Spleen (tissue), 11 donors: Measurements from ENCODE around the gene PTPRM. TPM values are rescaled to one million over a fixed set of nuclear protein-coding genes. Genes with fewer than 3 reads are reported as not detected.

Experiments used
- DNase-seq: peaks from one replicate; pipeline ENCODE4 v3.0.0-alpha.2; 2020
- H3K27ac ChIP-seq, 8 donors: fragments of 200-600 bp; sonication (generic) in 7 of 8; 1 replicate in 4 of 8; 2 replicates in 4 of 8; pipeline versions ENCODE4 v1.5.0 to v1.8.0; 2016 to 2021; ENCODE audit warnings: inconsistent platforms in 4 of 8, mild to moderate bottlenecking in 4 of 8, moderate library complexity in 1 of 8
- H3K27me3 ChIP-seq, 7 donors: fragments of 200-600 bp; sonication (generic) in 6 of 7; replicated peaks in 1 of 7; 1 replicate in 4 of 7; 2 replicates in 3 of 7; pipeline versions ENCODE4 v1.5.0 to v1.8.0; 2016 to 2021; ENCODE audit warnings: inconsistent platforms in 3 of 7, mild to moderate bottlenecking in 1 of 7
- H3K36me3 ChIP-seq, 6 donors: fragments of 200-600 bp; sonication (generic) in 5 of 6; 1 replicate in 4 of 6; 2 replicates in 2 of 6; pipeline versions ENCODE4 v1.5.0 to v1.8.0; 2016 to 2021; ENCODE audit warnings: inconsistent platforms in 2 of 6
- H3K4me1 ChIP-seq, 6 donors: fragments of 200-600 bp; sonication (generic) in 5 of 6; 1 replicate in 3 of 6; 2 replicates in 3 of 6; pipeline versions ENCODE4 v1.5.0 to v1.8.0; 2016 to 2021; ENCODE audit warnings: inconsistent platforms in 3 of 6
- H3K4me3 ChIP-seq, 8 donors: fragments of 200-600 bp; sonication (generic) in 7 of 8; 1 replicate in 4 of 8; 2 replicates in 4 of 8; pipeline versions ENCODE4 v1.5.0 to v1.8.0; 2016 to 2021; ENCODE audit warnings: inconsistent platforms in 4 of 8, mild to moderate bottlenecking in 4 of 8, moderate library complexity in 2 of 8
- H3K9me3 ChIP-seq, 8 donors: fragments of 200-600 bp; sonication (generic) in 7 of 8; 1 replicate in 4 of 8; 2 replicates in 4 of 8; pipeline versions ENCODE4 v1.5.0 to v1.8.0; 2016 to 2021; ENCODE audit warnings: inconsistent platforms in 4 of 8
- CTCF ChIP-seq, 11 experiments: fragments of 200-600 bp in 7 of 11; fragments of 450-650 bp in 4 of 11; sonication (generic) in 4 of 11; IDR thresholded peaks in 8 of 11; conservative IDR thresholded peaks in 3 of 11; 1 replicate in 7 of 11; 2 replicates in 4 of 11; pipeline versions ENCODE4 v1.4.0 to v1.8.0; 2016 to 2021; ENCODE audit warnings: antibody characterized with exemption in 11 of 11, inconsistent platforms in 4 of 11, mild to moderate bottlenecking in 1 of 11
- POLR2A ChIP-seq, 3 donors: fragments of 450-650 bp; IDR thresholded peaks; one replicate each; pipeline ENCODE4 v1.5.1; 2017; ENCODE audit warnings: antibody characterized with exemption in 3 of 3, mild to moderate bottlenecking in 1 of 3
- POLR2AphosphoS5 ChIP-seq, 3 donors: sonication (generic); formaldehyde crosslinking; IDR thresholded peaks; one replicate each; pipeline ENCODE4 v1.5.1; 2017; ENCODE audit warnings: antibody characterized with exemption in 3 of 3
- WGBS, 5 donors: extraction: QIAGEN DNeasy Blood & Tissue Kit in 3 of 5; methylation state at CpG; one replicate each; pipeline versions ENCODE4 v1.1.5 to v1.1.7; 2013 to 2018; 5-methylcytosine and 5-hydroxymethylcytosine counted together
- intact Hi-C: fragments of 100-400 bp; cut with DNase I; formaldehyde crosslinking; loops from one replicate; pipeline ENCODE4 v1.15.0; 2023; ENCODE audit warnings: low total_unique reads
- polyA plus RNA-seq, 3 donors: library from polyadenylated mRNA; stranded (reverse); fragments of 200-250 nt; gene quantifications; one replicate each; pipeline ENCODE4 v1.2.1, GENCODE V29; 2013
- total RNA-seq, 7 donors: library from RNA; depleted of rRNA in 3 of 7; stranded (reverse); fragments of >200 nt in 3 of 7; fragmentation: NEBNext Ultra II Directional in 4 of 7; extraction: Animal tissue kit (Norgen Biotek cat#: 25700) in 4 of 7; gene quantifications; one replicate each; pipeline versions ENCODE4 v1.1.0 to v1.2.1, GENCODE V29; 2016 to 2021
- donor health status: healthy with polysubstance abuse.
- donor health status: DM: no; HTN: no; CAD: no; lungs with moderate emphysema.
- donor health status: DM: no; HTN: no; CAD: no.
- donor health status: Bipolar disorder and iron deficiency.
- donor health status: healthy.
- donor health status: DM: no; HTN: no; CAD: no.
- donor health status: DM: yes; HTN: yes; CAD: no.

Gene PTPRM
- total and polyA plus RNA-seq, 10 donors, result 23.5 to 97.8 (median 62.8) TPM

- H3K4me1 ChIP-seq, result no peaks in the 10 kb centered on the region
- intact Hi-C loops, result no loop called here
- H3K9me3 ChIP-seq, result peaks cover 0 to 4% (median 0%) of the 10 kb centered on the region in 8 donors
- WGBS, 5 donors, result 88 to 99% (median 96%) methylated on average over 2 of the region's 2 CpGs
- H3K27me3 ChIP-seq, result no peaks in the 10 kb centered on the region
- H3K36me3 ChIP-seq, result peaks cover 0 to 61% (median 10%) of the 10 kb centered on the region in 6 donors
- TF ChIP-seq POLR2AphosphoS5 (IDR thresholded peaks at IDR 0.05) (no peak), POLR2A (IDR thresholded peaks at IDR 0.05) (no peak)
- no peak overlapping the region for H3K27ac ChIP-seq
- DNase-seq, result no peak
- no peak overlapping the region for H3K4me3 ChIP-seq
These were observed 836.6 kb downstream of the PTPRM start for GRCh38 chr18:8403713-8404112.

- Histone ChIP-seq H3K27me3 (no peaks in the 10 kb centered on the region), H3K4me1 (no peaks in the 10 kb centered on the region), H3K27ac (no peak overlapping the region), H3K9me3 (peaks cover 0 to 30% (median 18%) of the 10 kb centered on the region in 8 donors), H3K36me3 (peaks cover 0 to 43% (median 10%) of the 10 kb centered on the region in 6 donors), H3K4me3 (no peak overlapping the region)
- no peak for TF ChIP-seq CTCF (IDR thresholded peaks at IDR 0.05 in 8 of 11, conservative IDR thresholded peaks at IDR 0.05 in 3 of 11)
- intact Hi-C loops, result no loop called here
- WGBS, 5 donors, result 85 to 95% (median 92%) methylated on average over 10 of the region's 10 CpGs
- DNase-seq, result no peak
These were observed 839.2 kb downstream of the PTPRM start for GRCh38 chr18:8406186-8406867.

- no peak overlapping the region for H3K4me3 ChIP-seq
- peaks cover 0 to 37% (median 10%) of the 10 kb centered on the region in 6 donors for H3K36me3 ChIP-seq
- no peak for DNase-seq
- H3K4me1 ChIP-seq, result no peaks in the 10 kb centered on the region
- no peak for TF ChIP-seq POLR2AphosphoS5 (IDR thresholded peaks at IDR 0.05)
- no peak for TF ChIP-seq CTCF (IDR thresholded peaks at IDR 0.05 in 8 of 11, conservative IDR thresholded peaks at IDR 0.05 in 3 of 11)
- no peak for TF ChIP-seq POLR2A (IDR thresholded peaks at IDR 0.05)
- intact Hi-C loops, result no loop called here
- 92 to 95% (median 94%) methylated on average over 15 of the region's 15 CpGs for WGBS, 5 donors
- peaks cover 2 to 36% (median 24%) of the 10 kb centered on the region in 8 donors for H3K9me3 ChIP-seq
- H3K27ac ChIP-seq, result no peak overlapping the region
- H3K27me3 ChIP-seq, result no peaks in the 10 kb centered on the region
These were observed 839.7 kb downstream of the PTPRM start for GRCh38 chr18:8406868-8407250.

- TF ChIP-seq POLR2AphosphoS5 (IDR thresholded peaks at IDR 0.05), result no peak
- H3K27me3 ChIP-seq, result no peaks in the 10 kb centered on the region
- H3K36me3 ChIP-seq, result peaks cover 0 to 31% (median 10%) of the 10 kb centered on the region in 6 donors
- H3K4me1 ChIP-seq, result no peaks in the 10 kb centered on the region
- intact Hi-C loops, result no loop called here
- H3K27ac ChIP-seq, result no peak overlapping the region
- 87 to 95% (median 89%) methylated on average over 3 of the region's 3 CpGs for WGBS, 5 donors
- H3K4me3 ChIP-seq, result no peak overlapping the region
- DNase-seq, result no peak
- peaks cover 2 to 58% (median 41%) of the 10 kb centered on the region in 8 donors for H3K9me3 ChIP-seq
These were observed 842.0 kb downstream of the PTPRM start for GRCh38 chr18:8409151-8409550.

- Histone ChIP-seq H3K27ac (no peak overlapping the region), H3K9me3 (peaks cover 2 to 73% (median 53%) of the 10 kb centered on the region in 8 donors), H3K27me3 (no peaks in the 10 kb centered on the region), H3K36me3 (peaks cover 0 to 20% (median 7%) of the 10 kb centered on the region in 6 donors), H3K4me1 (no peaks in the 10 kb centered on the region), H3K4me3 (no peak overlapping the region)
- intact Hi-C loops, result no loop called here
- no peak for DNase-seq
- TF ChIP-seq CTCF (IDR thresholded peaks at IDR 0.05 in 8 of 11, conservative IDR thresholded peaks at IDR 0.05 in 3 of 11), result no peak
- no peak for TF ChIP-seq POLR2AphosphoS5 (IDR thresholded peaks at IDR 0.05)
- TF ChIP-seq POLR2A (IDR thresholded peaks at IDR 0.05), result no peak
These were observed 844.4 kb downstream of the PTPRM start for GRCh38 chr18:8411492-8411891.
